SK-N-MC (cell line): ENCODE results near the gene ZNF784.
A peak's percentile ranks its signal among the peaks of the same experiment; 100 is the strongest.

Source experiments
- DNase-seq: peaks from one replicate; pipeline ENCODE4 v3.0.0-alpha.2; 2011; ENCODE audit warnings: low read depth, low spot score
- H3K27ac ChIP-seq: fragments of 200-600 bp; sonication (generic); 2 replicates; pipeline ENCODE4 v1.5.1; 2016; ENCODE audit warnings: mixed run types
- H3K36me3 ChIP-seq: fragments of 200-600 bp; sonication (generic); 2 replicates; pipeline ENCODE4 v1.6.1; 2017; ENCODE audit warnings: antibody characterized with exemption, low read length, mixed read lengths; ENCODE audit not compliant: insufficient read depth
- H3K4me3 ChIP-seq: fragments of 200-600 bp; sonication (generic); 2 replicates; pipeline ENCODE4 v1.5.1; 2016
- H3K9ac ChIP-seq: fragments of 200-600 bp; sonication (generic); 2 replicates; pipeline ENCODE4 v1.8.0; 2017; ENCODE audit warnings: mixed run types, mixed read lengths; ENCODE audit not compliant: insufficient read length
- H3K9me3 ChIP-seq: fragments of 200-600 bp; sonication (generic); 2 replicates; pipeline ENCODE4 v1.6.1; 2017; ENCODE audit warnings: low read depth, mild to moderate bottlenecking, antibody characterized with exemption, low read length, moderate library complexity, mixed read lengths
- EZH2 ChIP-seq: fragments of 200-600 bp; sonication (generic); IDR thresholded peaks from one replicate; pipeline ENCODE4 v1.6.1; 2017; ENCODE audit warnings: antibody characterized with exemption
- FOXP2 ChIP-seq: optimal IDR thresholded peaks from 2 replicates; pipeline ENCODE3; 2011; ENCODE audit warnings: mild to moderate bottlenecking, moderate library complexity; ENCODE audit not compliant: insufficient read depth; ENCODE audit errors: extremely low read length, control extremely low read depth
- POLR2AphosphoS5 ChIP-seq: IDR thresholded peaks from 2 replicates; pipeline ENCODE4 v1.6.1; 2012; ENCODE audit warnings: mild to moderate bottlenecking, low read depth, low read length, borderline replicate concordance

Gene ZNF784

DNA sequence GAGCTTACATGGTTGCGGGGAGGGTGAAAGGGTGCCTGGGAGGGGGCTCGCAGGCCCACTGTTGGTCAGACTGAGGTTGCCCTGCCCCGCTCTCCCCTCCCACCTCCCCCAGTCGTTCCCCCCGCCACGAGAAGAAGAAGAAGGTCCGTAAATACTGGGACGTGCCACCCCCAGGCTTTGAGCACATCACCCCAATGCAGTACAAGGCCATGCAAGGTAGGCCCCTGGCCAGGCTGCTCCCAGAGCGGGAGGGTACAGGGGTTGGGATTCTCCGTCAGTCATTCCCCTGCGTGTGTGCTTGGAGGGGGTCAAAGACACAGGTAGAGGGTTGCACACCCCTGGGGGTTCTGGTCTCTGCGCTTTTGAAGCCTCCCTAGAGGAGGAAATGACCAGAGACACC lies 36.0 kb upstream of the ZNF784 start:
- DNase-seq: no peak
- H3K9me3 ChIP-seq: no peaks in the 10 kb centered on the region
- H3K27ac ChIP-seq: no peak overlapping the region
- no peak overlapping the region for H3K4me3 ChIP-seq
- TF ChIP-seq EZH2 (no peak), POLR2AphosphoS5 (no peak), FOXP2 (no peak)
- H3K9ac ChIP-seq: no peak overlapping the region
- H3K36me3 ChIP-seq: peaks cover 83% of the 10 kb centered on the region

DNA sequence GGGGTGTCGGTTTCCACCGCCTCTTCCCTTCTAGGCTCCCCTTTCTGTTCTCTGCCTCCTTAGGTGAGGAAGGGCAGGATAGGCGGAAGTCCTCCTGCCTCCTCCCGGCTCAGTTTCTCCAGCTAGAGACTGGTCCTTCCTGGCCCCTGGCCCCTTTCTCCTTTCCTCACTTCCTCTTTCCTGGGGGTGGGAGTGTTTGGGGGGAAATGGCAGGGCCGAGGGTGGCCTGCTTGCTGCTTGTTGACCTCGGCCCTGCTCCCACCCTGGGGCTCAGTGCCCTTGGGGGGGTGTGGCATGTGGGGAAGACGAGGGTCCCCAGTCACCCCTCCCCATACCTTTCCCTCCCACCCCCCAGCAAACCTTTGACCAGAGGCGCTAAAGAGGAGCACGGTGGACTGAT lies 35.5 kb upstream of the ZNF784 start:
- H3K9me3 ChIP-seq: no peaks in the 10 kb centered on the region
- no peak for TF ChIP-seq FOXP2
- no peak for TF ChIP-seq EZH2
- no peak for TF ChIP-seq POLR2AphosphoS5
- DNase-seq: no peak
- no peak overlapping the region; the same call in 1 of the 2 replicates for H3K27ac ChIP-seq
- H3K4me3 ChIP-seq: no peak overlapping the region
- H3K36me3 ChIP-seq: peaks cover 80% of the 10 kb centered on the region
- no peak overlapping the region for H3K9ac ChIP-seq

DNA sequence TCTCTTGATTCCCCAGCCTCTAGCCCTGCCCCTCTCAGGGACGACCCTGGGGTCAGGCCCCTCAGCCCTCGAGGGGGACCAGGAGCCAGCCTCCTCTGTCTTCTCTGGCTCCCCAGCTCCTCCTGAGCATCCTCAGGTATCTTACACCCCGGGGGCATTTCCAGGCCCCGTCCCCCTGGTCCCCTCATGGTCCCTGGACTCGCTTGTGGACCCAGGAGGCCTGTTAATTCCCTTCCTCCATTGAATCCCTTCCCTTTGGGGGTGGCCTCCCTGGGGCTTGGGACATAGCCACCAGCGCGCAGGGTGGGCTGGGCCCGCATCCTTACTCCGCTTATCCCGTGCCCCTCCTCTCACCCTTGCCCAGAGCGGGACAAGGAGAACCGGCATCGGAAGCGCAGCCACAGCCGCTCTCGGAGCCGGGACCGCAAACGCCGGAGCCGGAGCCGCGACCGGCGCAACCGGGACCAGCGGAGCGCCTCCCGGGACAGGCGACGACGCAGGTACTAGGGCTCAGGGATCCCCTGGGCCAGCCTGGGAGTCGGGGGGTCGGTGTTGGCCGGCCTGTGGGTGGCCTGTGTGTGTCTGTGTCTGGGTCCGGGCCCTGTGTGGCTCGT lies 34.6 kb upstream of the ZNF784 start:
- Histone ChIP-seq H3K4me3 (no peak overlapping the region; the same call in 1 of the 2 replicates), H3K9ac (no peak overlapping the region), H3K27ac (0 out of 2 replicates have a peak overlapping the region, but pooled peaks have one; percentile 25), H3K9me3 (no peaks in the 10 kb centered on the region), H3K36me3 (peaks cover 71% of the 10 kb centered on the region)
- DNase-seq: no peak
- TF ChIP-seq EZH2 (no peak), POLR2AphosphoS5 (no peak), FOXP2 (no peak)

DNA sequence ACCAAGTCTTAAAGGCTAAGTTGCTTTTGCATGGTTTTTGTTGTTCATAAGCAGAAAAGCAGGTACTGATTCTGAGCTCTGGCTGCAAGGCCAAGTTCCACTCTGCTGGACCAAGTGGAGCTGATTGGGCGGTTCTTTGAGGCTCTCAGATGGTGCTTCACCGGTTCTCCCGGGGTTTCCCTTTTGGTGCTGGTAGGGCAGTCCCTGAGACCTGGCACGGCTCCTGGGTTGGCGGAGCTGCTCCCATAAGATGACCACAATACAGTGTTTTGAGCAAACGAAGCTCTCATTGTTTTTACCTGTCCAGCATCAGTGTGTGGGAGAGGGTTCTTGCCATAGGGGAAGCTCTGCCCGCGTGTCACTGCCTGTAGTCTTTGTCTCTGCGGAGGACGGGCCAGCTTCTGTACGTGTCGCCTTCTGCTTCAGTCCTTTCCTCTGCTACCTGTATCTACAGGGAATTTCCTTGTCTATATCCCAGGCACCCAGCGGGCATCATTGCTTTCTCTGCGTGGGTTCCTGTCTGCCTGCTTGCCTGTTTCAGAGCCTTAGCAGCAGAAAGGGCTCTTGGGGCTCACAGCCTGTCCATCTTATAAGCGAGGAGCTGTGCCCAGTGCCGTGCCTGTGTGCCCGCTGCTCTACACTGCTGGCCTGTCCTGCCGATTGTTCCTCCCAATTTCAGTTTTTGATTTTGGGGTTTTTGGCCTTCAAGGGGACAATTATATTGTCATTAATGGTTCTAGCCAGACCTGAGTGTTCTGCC lies 32.8 kb upstream of the ZNF784 start:
- no peak for DNase-seq
- Histone ChIP-seq H3K4me3 (peak overlapping the region; percentile 100), H3K9ac (peak overlapping the region; percentile 100), H3K27ac (peak overlapping the region; percentile 57; the same call in 1 of the 2 replicates), H3K9me3 (no peaks in the 10 kb centered on the region), H3K36me3 (peaks cover 55% of the 10 kb centered on the region)
- TF ChIP-seq POLR2AphosphoS5: no peak
- TF ChIP-seq FOXP2: no peak
- TF ChIP-seq EZH2: no peak

DNA sequence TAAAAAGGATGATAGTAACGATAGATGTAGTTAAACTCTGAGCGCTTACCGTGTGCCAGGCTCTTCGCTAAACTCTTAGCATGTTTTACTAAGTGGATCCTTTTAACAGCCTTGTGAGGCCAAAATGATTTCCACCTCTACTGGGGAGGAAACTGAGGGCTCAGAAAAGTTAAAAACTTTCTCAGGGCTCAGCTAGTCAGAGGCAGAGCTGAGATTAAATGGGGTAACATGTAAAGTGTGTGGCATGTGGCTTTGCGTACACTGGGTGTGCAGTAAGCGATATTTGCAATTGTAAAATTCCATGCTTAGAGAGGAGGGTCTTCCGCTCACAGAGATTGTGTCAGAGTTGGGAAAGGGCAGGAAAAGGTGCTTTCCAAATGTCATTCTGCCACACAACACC lies 32.2 kb upstream of the ZNF784 start:
- TF ChIP-seq POLR2AphosphoS5 (no peak), FOXP2 (no peak), EZH2 (no peak)
- H3K36me3 ChIP-seq: peaks cover 50% of the 10 kb centered on the region
- peak overlapping the region; percentile 100 for H3K9ac ChIP-seq
- no peaks in the 10 kb centered on the region for H3K9me3 ChIP-seq
- H3K4me3 ChIP-seq: peak overlapping the region; percentile 100
- peak overlapping the region; percentile 100; the same call in 1 of the 2 replicates for H3K27ac ChIP-seq
- no peak for DNase-seq

DNA sequence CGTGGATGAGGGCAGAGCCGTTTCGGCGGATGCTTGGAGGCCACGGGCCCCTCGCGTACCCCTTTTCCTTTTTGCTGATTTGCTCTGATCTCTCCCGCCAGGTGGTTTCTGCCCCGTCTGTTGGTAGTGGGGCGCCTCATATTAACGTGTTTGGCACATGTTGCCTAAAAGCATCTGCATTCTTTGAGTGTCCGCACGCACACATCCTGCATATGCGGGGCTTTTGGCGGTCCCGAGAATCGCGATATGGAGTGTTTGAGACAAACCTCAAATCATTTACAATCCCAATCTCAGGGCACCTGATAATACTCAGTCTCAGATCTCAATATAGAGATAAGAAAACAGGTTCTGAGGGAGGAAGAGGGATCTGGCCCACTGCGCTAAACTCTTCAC lies 31.3 kb upstream of the ZNF784 start:
- TF ChIP-seq FOXP2 (no peak), POLR2AphosphoS5 (no peak), EZH2 (no peak)
- Histone ChIP-seq H3K27ac (peak overlapping the region; percentile 100), H3K9ac (peak overlapping the region; percentile 100), H3K9me3 (no peaks in the 10 kb centered on the region), H3K36me3 (peaks cover 48% of the 10 kb centered on the region), H3K4me3 (peak overlapping the region; percentile 100)
- DNase-seq: no peak

DNA sequence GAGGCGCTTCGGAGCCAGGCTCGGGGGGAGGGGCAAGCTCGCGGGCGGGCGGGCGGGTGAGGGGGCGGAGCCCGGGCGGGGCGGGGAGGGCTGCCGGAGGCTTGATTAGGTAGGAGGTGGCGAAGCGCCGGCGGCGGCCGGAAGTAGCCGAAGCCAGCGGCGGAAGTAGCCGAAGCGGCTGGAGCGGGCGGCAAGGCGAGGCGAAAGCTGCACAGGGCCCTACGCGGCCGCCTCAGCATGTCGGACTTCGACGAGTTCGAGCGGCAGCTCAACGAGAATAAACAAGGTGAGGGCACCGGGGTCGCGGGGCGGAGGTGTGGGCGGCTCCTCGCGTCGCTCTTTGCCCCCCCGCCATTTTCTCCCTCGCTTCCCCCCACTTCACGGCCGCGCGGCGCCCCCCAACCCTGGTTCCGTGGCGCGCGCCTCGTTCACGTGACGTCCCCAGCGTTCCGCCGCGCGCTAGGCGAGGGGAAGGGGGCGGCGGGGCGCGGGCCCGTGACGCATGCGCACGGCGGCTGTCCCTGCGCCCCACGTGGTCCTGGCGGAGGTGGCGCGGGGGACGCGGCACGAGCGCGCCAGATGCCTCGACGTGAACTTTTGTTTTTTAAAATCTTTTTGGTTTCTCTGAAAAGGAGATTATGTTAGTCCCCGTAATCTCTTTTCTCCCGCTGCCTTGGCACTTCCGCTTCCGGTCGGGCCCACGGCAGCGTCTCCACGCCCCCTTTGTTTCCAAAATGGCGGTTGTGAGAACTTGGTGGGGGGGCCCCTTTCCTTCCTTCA lies 30.7 kb upstream of the ZNF784 start, which contains the start of gene U2AF2:
TSS of gene U2AF2 (plus strand) at position 168 of the 780 bp plus-strand sequence. CDS start at position 238, 70 bp downstream.
- Histone ChIP-seq H3K36me3 (peaks cover 48% of the 10 kb centered on the region), H3K4me3 (peak within 1 kb of the TSS; percentile 100), H3K27ac (peak within 1 kb of the TSS; percentile 100), H3K9me3 (no peaks in the 10 kb centered on the region), H3K9ac (peak within 1 kb of the TSS; percentile 100)
- no peak for TF ChIP-seq FOXP2
- TF ChIP-seq POLR2AphosphoS5: peak; percentile 73
- TF ChIP-seq EZH2: no peak
- DNase-seq: no peak

DNA sequence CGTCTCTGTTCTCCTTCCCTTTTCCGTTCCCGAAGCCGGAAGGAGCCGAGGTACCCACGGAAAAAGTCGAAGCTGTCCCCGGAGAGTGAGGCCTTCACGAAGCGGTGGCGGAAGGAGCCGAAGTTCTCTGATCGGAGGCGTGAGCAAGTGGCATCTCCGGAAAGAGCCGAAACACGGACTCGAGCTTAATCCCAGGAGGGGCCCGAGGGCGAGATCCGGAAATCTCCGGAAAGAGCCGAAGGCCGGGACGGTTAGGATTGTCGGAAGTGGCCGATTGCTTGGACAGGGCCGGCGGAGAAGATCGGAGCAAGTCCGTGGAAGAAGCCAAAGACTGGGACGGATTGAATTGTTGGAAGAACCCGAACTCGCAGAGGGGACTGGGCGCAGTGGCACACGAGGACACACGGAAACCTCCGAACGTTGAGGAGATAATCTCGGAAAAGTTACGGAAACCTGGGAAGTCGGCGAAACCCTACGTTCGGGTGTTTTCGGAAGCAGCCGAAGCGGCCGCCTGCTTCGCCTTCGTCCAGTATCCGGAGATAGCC lies 30.0 kb upstream of the ZNF784 start:
- H3K27ac ChIP-seq: peak overlapping the region; percentile 99
- TF ChIP-seq POLR2AphosphoS5 (no peak; the same call in 1 of the 2 replicates), EZH2 (no peak), FOXP2 (peak; percentile 87)
- peak overlapping the region; percentile 100 for H3K9ac ChIP-seq
- DNase-seq: peak; percentile 96
- H3K4me3 ChIP-seq: peak overlapping the region; percentile 96
- H3K36me3 ChIP-seq: peaks cover 41% of the 10 kb centered on the region
- no peaks in the 10 kb centered on the region for H3K9me3 ChIP-seq
